H1 (cell line): ENCODE results near the gene LCN6. TPM values are rescaled to one million over a fixed set of nuclear protein-coding genes. Genes with fewer than 3 reads are reported as not detected.

Experiments used
- CTCF ChIA-PET: fragments of 300-600 bp; sonication (Branson Sonifier 250); formaldehyde crosslinking; loops from one replicate; lab custom pipeline; 2021; ENCODE audit not compliant: partially characterized antibody; lab: Charles Lee
- POLR2A ChIA-PET: fragments of 300-600 bp; sonication (Branson Sonifier 250); formaldehyde crosslinking; loops from one replicate; lab custom pipeline; 2021; ENCODE audit warnings: inconsistent platforms; ENCODE audit not compliant: partially characterized antibody; lab: Charles Lee
- DNase-seq, 2 experiments: peaks; one replicate each; pipeline versions ENCODE4 v3.0.0 to v3.0.0-alpha.2; 2010 to 2022; ENCODE audit warnings: low spot score in 2 of 2, low read depth in 1 of 2, mixed read lengths in 1 of 2
- FAIRE-seq: peaks from 2 replicates; lab custom pipeline; 2011; peaks lifted over from hg19 to GRCh38; lab: Jason Lieb, UNC
- H2AFZ ChIP-seq: 2 replicates; pipeline ENCODE4 v1.8.1; 2012; ENCODE audit warnings: low read length, inconsistent platforms
- H2AK5ac ChIP-seq: 2 replicates; pipeline ENCODE4 v1.6.1; 2013; ENCODE audit warnings: low read depth, low read length
- H2BK120ac ChIP-seq: replicated peaks from 2 replicates; pipeline ENCODE3; 2013; ENCODE audit warnings: low read depth, low read length, inconsistent platforms
- H2BK12ac ChIP-seq: 2 replicates; pipeline ENCODE4 v1.6.1; 2013; ENCODE audit warnings: low read depth, low read length
- H2BK15ac ChIP-seq: 2 replicates; pipeline ENCODE4 v1.6.1; 2013; ENCODE audit warnings: low read length
- H2BK20ac ChIP-seq: 2 replicates; pipeline ENCODE4 v1.6.1; 2013; ENCODE audit warnings: low read length
- H2BK5ac ChIP-seq: 2 replicates; pipeline ENCODE4 v1.6.1; 2013; ENCODE audit warnings: low read depth, low read length
- H3K14ac ChIP-seq: 2 replicates; pipeline ENCODE4 v1.6.1; 2013; ENCODE audit warnings: inconsistent platforms; ENCODE audit not compliant: insufficient read length
- H3K18ac ChIP-seq: 2 replicates; pipeline ENCODE4 v1.6.1; 2013; ENCODE audit warnings: low read length; ENCODE audit errors: extremely low read depth
- H3K23ac ChIP-seq: 2 replicates; pipeline ENCODE4 v1.6.1; 2013; ENCODE audit warnings: inconsistent platforms; ENCODE audit not compliant: insufficient read length
- H3K23me2 ChIP-seq: 2 replicates; pipeline ENCODE4 v1.6.1; 2013; ENCODE audit warnings: low read depth, low read length
- H3K27ac ChIP-seq: 2 replicates; pipeline ENCODE4 v1.6.1; 2011; ENCODE audit warnings: low read depth, low read length, inconsistent platforms
- H3K27me3 ChIP-seq, 4 experiments: replicated peaks in 1 of 4; 1 replicate in 1 of 4; 2 replicates in 3 of 4; pipeline versions ENCODE4 v1.6.1 to v1.8.1; 2011 to 2013; ENCODE audit warnings: low read length in 3 of 4, mild to moderate bottlenecking in 3 of 4, inconsistent platforms in 2 of 4, mixed read lengths in 2 of 4, moderate library complexity in 1 of 4; ENCODE audit not compliant: control insufficient read depth in 3 of 4, insufficient read depth in 3 of 4; ENCODE audit errors: extremely low read depth in 1 of 4
- H3K36me3 ChIP-seq, 4 experiments: 2 replicates each; pipeline versions ENCODE4 v1.6.1 to v1.8.1; 2011 to 2013; ENCODE audit warnings: mild to moderate bottlenecking in 4 of 4, low read length in 3 of 4, moderate library complexity in 2 of 4, control low read depth in 1 of 4, inconsistent platforms in 1 of 4; ENCODE audit not compliant: insufficient read depth in 4 of 4, control insufficient read depth in 2 of 4
- H3K4ac ChIP-seq: replicated peaks from 2 replicates; pipeline ENCODE3; 2013; ENCODE audit warnings: low read length, low read depth, mixed read lengths, inconsistent platforms; ENCODE audit not compliant: insufficient read length
- H3K4me1 ChIP-seq, 4 experiments: replicated peaks in 1 of 4; 1 replicate in 1 of 4; 2 replicates in 3 of 4; pipeline versions ENCODE4 v1.6.1 to v1.8.1; 2011 to 2013; ENCODE audit warnings: low read length in 3 of 4, inconsistent platforms in 2 of 4, mixed read lengths in 1 of 4; ENCODE audit not compliant: insufficient read depth in 4 of 4, control insufficient read depth in 3 of 4
- H3K4me2 ChIP-seq, 2 experiments: 2 replicates each; pipeline versions ENCODE4 v1.6.1 to v1.8.1; 2011 to 2013; ENCODE audit warnings: low read depth in 2 of 2, low read length in 2 of 2, control low read depth in 1 of 2, inconsistent platforms in 1 of 2, mild to moderate bottlenecking in 1 of 2; ENCODE audit not compliant: insufficient read depth in 1 of 2
- H3K4me3 ChIP-seq, 4 experiments: fragments of 200-600, 300-600 bp in 1 of 4; sonication (generic), shearing (Covaris generic), sonication (Bioruptor Twin) in 1 of 4; 2 replicates each; pipeline versions ENCODE4 v1.5.1 to v1.8.1; 2011 to 2016; ENCODE audit warnings: low read length in 4 of 4, low read depth in 3 of 4, control low read depth in 2 of 4, inconsistent platforms in 2 of 4, mild to moderate bottlenecking in 2 of 4, mixed read lengths in 1 of 4, moderate library complexity in 1 of 4; ENCODE audit not compliant: insufficient read depth in 2 of 4; ENCODE audit errors: extremely low read depth in 1 of 4
- H3K56ac ChIP-seq: replicated peaks from 2 replicates; pipeline ENCODE3; 2013; ENCODE audit warnings: low read depth, mild to moderate bottlenecking, mixed read lengths, low read length, inconsistent platforms; ENCODE audit not compliant: insufficient read length
- H3K79me1 ChIP-seq: 2 replicates; pipeline ENCODE4 v1.6.1; 2013; ENCODE audit warnings: low read depth, low read length, control low read depth
- H3K79me2 ChIP-seq, 2 experiments: 2 replicates each; pipeline versions ENCODE4 v1.6.1 to v1.8.1; 2012 to 2013; ENCODE audit warnings: low read length in 2 of 2, mild to moderate bottlenecking in 2 of 2, inconsistent platforms in 1 of 2; ENCODE audit not compliant: insufficient read depth in 2 of 2, control insufficient read depth in 1 of 2
- H3K9ac ChIP-seq, 4 experiments: replicated peaks in 1 of 4; 1 replicate in 1 of 4; 2 replicates in 3 of 4; pipeline versions ENCODE4 v1.6.1 to v1.8.1; 2011 to 2013; ENCODE audit warnings: low read depth in 3 of 4, low read length in 3 of 4, control low read depth in 2 of 4, mild to moderate bottlenecking in 2 of 4, moderate library complexity in 2 of 4, inconsistent platforms in 1 of 4; ENCODE audit errors: extremely low read depth in 1 of 4
- H3K9me3 ChIP-seq, 2 experiments: 2 replicates each; pipeline versions ENCODE4 v1.6.1 to v1.8.1; 2012 to 2013; ENCODE audit warnings: mild to moderate bottlenecking in 2 of 2, moderate library complexity in 2 of 2, control low read depth in 1 of 2, inconsistent platforms in 1 of 2, low read depth in 1 of 2, low read length in 1 of 2, mixed read lengths in 1 of 2; ENCODE audit not compliant: insufficient read depth in 2 of 2
- H4K20me1 ChIP-seq, 2 experiments: replicated peaks in 1 of 2; 2 replicates each; pipeline versions ENCODE3 to v1.8.1; 2011 to 2013; ENCODE audit warnings: inconsistent platforms in 2 of 2, low read length in 2 of 2, mild to moderate bottlenecking in 1 of 2; ENCODE audit not compliant: insufficient read depth in 2 of 2, control insufficient read depth in 1 of 2
- H4K5ac ChIP-seq: 2 replicates; pipeline ENCODE4 v1.6.1; 2013; ENCODE audit warnings: low read length, low read depth, mixed read lengths, inconsistent platforms; ENCODE audit not compliant: insufficient read length
- H4K8ac ChIP-seq: 2 replicates; pipeline ENCODE4 v1.8.0; 2013; ENCODE audit warnings: mild to moderate bottlenecking, moderate library complexity, low read length, inconsistent platforms; ENCODE audit not compliant: insufficient read depth; ENCODE audit errors: extremely low read depth
- H4K91ac ChIP-seq: replicated peaks from 2 replicates; pipeline ENCODE3; 2013; ENCODE audit warnings: low read length, mixed read lengths, inconsistent platforms; ENCODE audit not compliant: insufficient read length
- BCL11A ChIP-seq, 2 experiments: IDR thresholded peaks; one replicate each; pipeline ENCODE4 v1.6.1; 2011; ENCODE audit warnings: low read depth in 2 of 2, low read length in 2 of 2, mild to moderate bottlenecking in 2 of 2
- CBX8 ChIP-seq: fragments of 300-800, 300-1000 bp; sonication (generic); IDR thresholded peaks from 2 replicates; pipeline ENCODE4 v1.7.1; 2016; ENCODE audit warnings: low read depth, low read length, borderline replicate concordance
- CHD1 ChIP-seq: IDR thresholded peaks from 2 replicates; pipeline ENCODE4 v1.6.1; 2012; ENCODE audit warnings: low read depth, low read length, improper control_type of control experiment
- CTBP2 ChIP-seq: IDR thresholded peaks from 2 replicates; pipeline ENCODE4 v1.7.0; 2011; ENCODE audit warnings: borderline replicate concordance, mild to moderate bottlenecking, moderate library complexity, mixed read lengths, low read length; ENCODE audit not compliant: insufficient read depth, insufficient read length
- EGR1 ChIP-seq: IDR thresholded peaks from 2 replicates; pipeline ENCODE4 v1.6.1; 2011; ENCODE audit warnings: low read depth, low read length, borderline replicate concordance
- EZH2 ChIP-seq: fragments of 200-600 bp; sonication (generic); IDR thresholded peaks from 2 replicates; pipeline ENCODE4 v1.7.1; 2012; ENCODE audit warnings: low read depth, mild to moderate bottlenecking, moderate library complexity, low read length, inconsistent platforms; ENCODE audit not compliant: severe bottlenecking
- KDM5A ChIP-seq: fragments of 200-600 bp; IDR thresholded peaks from 2 replicates; pipeline ENCODE4 v1.7.1; 2012; ENCODE audit warnings: mild to moderate bottlenecking, low read length, inconsistent platforms, mixed read lengths
- POLR2A ChIP-seq, 2 experiments: IDR thresholded peaks; 1 replicate in 1 of 2; 2 replicates in 1 of 2; pipeline ENCODE4 v1.6.1; 2011; ENCODE audit warnings: low read depth in 2 of 2, low read length in 2 of 2, mild to moderate bottlenecking in 2 of 2; ENCODE audit errors: control extremely low read depth in 1 of 2
- RBBP5 ChIP-seq: IDR thresholded peaks from 2 replicates; pipeline ENCODE4 v1.7.1; 2012; ENCODE audit warnings: low read depth, mild to moderate bottlenecking, inconsistent platforms, low read length, moderate library complexity, borderline replicate concordance
- RXRA ChIP-seq: IDR thresholded peaks from 2 replicates; pipeline ENCODE4 v1.6.1; 2011; ENCODE audit warnings: low read depth, mild to moderate bottlenecking, low read length, moderate library complexity; ENCODE audit not compliant: insufficient read depth
- SP4 ChIP-seq: IDR thresholded peaks from 2 replicates; pipeline ENCODE4 v1.6.1; 2012; ENCODE audit warnings: low read length, inconsistent platforms
- WGBS, 2 experiments: shearing (Covaris generic) in 1 of 2; methylation state at CpG; one replicate each; pipeline versions ENCODE4 v1.1.6 to v1.1.7; 2013 to 2015; ENCODE audit warnings: low lambda C conversion rate in 2 of 2, mixed read lengths in 2 of 2, inconsistent platforms in 1 of 2, low coverage in 1 of 2, missing lambda C conversion rate in 1 of 2; ENCODE audit not compliant: insufficient replicate concordance in 2 of 2, insufficient coverage in 1 of 2, insufficient read length in 1 of 2; ENCODE audit errors: extremely low coverage in 1 of 2, missing lambda C conversion rate in 1 of 2; 5-methylcytosine and 5-hydroxymethylcytosine counted together
- polyA plus RNA-seq, 7 experiments: library from polyadenylated mRNA; depleted of rRNA in 3 of 7; stranded (reverse) in 5 of 7; unstranded in 2 of 7; fragments of >200 nt in 5 of 7; fragments of 200-250 nt in 2 of 7; gene quantifications; 1 replicate in 5 of 7; 2 replicates in 1 of 7; 4 replicates in 1 of 7; pipeline versions ENCODE4 v1.2.1 to v1.2.3, GENCODE V29; 2011 to 2013; ENCODE audit warnings: missing spikeins in 2 of 7, mixed read lengths in 2 of 7
- total RNA-seq: library from RNA; stranded (reverse); fragmentation: NEBNext Ultra II Directional; extraction: Animal tissue kit (Norgen Biotek cat#: 25700); gene quantifications from 2 replicates; pipeline ENCODE4 v1.2.1, GENCODE V29; 2021

LCN6 gene
- total and polyA plus RNA-seq, 2 of the 8 experiments (the other 6 are each of a cell fraction or from before 2014, with no cell fraction given) = not detected

GRCh38 chr9:136698635-136699246 lies 49.6 kb downstream of the LCN6 start:
- DNase-seq = no peak
- FAIRE-seq = no peak
- Histone ChIP-seq H4K5ac (no peak overlapping the region), H3K27ac (no peak overlapping the region), H3K79me1 (no peaks in the 10 kb centered on the region), H3K36me3 (no peaks in the 10 kb centered on the region), H2BK20ac (no peak overlapping the region), H4K8ac (no peak overlapping the region), H2BK5ac (no peak overlapping the region), H3K9me3 (no peaks in the 10 kb centered on the region), H2AFZ (no peak overlapping the region), H4K91ac (no peak overlapping the region), H3K14ac (no peak overlapping the region), H3K56ac (no peak overlapping the region), H3K4me1 (peaks cover 0 to 13% (median 5%) of the 10 kb centered on the region in 4 experiments; a peak in 5 of 7 replicates), H3K9ac (no peak overlapping the region), H3K27me3 (no peaks in the 10 kb centered on the region), H3K23ac (no peak overlapping the region), H2AK5ac (no peak overlapping the region), H3K4me2 (no peak overlapping the region), H3K79me2 (no peaks in the 10 kb centered on the region), H4K20me1 (no peaks in the 10 kb centered on the region), H3K4me3 (no peak overlapping the region), H2BK15ac (no peak overlapping the region), H3K23me2 (no peaks in the 10 kb centered on the region), H2BK12ac (no peak overlapping the region), H3K4ac (no peak overlapping the region), H3K18ac (no peak overlapping the region), H2BK120ac (no peak overlapping the region)
- CTCF ChIA-PET = interaction anchor here (0.6 to 1.7 kb wide), 9 partner anchors 9 to 222 kb away, joined by 3 to 4 read pairs (median 3); no protein-coding TSS in a partner anchor
- POLR2A ChIA-PET = interaction anchor here (1.0 kb wide), 3 partner anchors 10 to 29 kb away, joined by 3 to 4 read pairs (median 3); no protein-coding TSS in a partner anchor
- WGBS, 2 experiments = 92% methylated on average over 10 of the region's 11 CpGs; no CpG with 5 or more reads in 1 of the 2 experiments
- TF ChIP-seq RBBP5 = no peak
- no peak for TF ChIP-seq SP4
- TF ChIP-seq CBX8 = no peak
- no peak for TF ChIP-seq RXRA
- TF ChIP-seq POLR2A (IDR thresholded peaks at IDR 0.05; ENCODE audit: control extremely low read depth in 1 of 2, low read depth in 2 of 2, low read length in 2 of 2) = no peak
- TF ChIP-seq EGR1 = no peak
- TF ChIP-seq EZH2 = no peak
- TF ChIP-seq CHD1 = no peak
- TF ChIP-seq KDM5A = no peak
- no peak for TF ChIP-seq CTBP2
- no peak for TF ChIP-seq BCL11A (IDR thresholded peaks at IDR 0.05; ENCODE audit: low read depth in 2 of 2, low read length in 2 of 2)
